ENCODE data around the gene ZBTB21. TPM values are rescaled to one million over a fixed set of nuclear protein-coding genes. Genes with fewer than 3 reads are reported as not detected.

Gene ZBTB21
- total RNA-seq, 1 experiment from 2014 or later = 18.1 TPM

DNA sequence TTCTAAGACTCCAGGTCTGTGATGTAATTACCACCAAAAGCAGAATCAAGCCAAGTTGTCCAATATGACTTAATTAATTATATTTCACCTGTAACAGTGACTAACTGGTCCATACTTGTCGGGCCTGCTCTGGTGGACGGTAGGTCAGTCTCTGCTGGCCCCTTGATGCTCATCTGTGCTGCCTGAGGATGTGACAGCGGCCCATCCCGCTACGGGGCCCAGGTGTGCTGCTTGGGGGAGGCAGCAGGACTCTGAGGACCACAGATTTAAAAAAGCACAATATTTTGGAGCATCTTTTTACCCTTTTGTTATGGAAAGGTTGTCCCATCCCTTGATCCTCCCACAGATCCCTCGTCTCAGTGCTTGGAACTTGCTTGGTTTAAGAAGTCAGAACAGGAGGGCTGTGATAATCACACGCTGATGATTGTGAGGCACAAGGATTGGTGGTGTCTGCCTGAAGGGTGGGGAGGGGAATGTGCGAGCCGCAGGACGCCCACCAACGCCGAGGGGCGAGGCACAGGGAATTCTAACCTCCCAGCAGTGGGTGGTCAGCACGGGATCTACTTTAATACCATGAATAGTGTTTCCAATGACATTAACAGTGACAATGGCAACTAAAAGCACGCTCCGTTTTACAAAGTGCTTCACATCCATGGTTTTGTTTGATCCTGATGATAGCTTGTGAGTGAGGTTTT is 33.2 kb upstream of the ZBTB21 start:
- no CpG with 5 or more reads among the region's 16 CpGs for WGBS (ENCODE audit: extremely low coverage, insufficient read length, low lambda C conversion rate)
- H3K4me3 Mint-ChIP-seq = no peak overlapping the region

More for the DNA sequence above, 33.2 kb upstream of the ZBTB21 start:
- Histone ChIP-seq H2BK15ac (ENCODE audit: low read depth, low read length) (no peak overlapping the region), H2AK5ac (ENCODE audit: insufficient read length, low read length) (no peak overlapping the region), H3K23ac (ENCODE audit: insufficient read length, low read depth, low read length) (no peak overlapping the region), H4K8ac (replicated peaks; ENCODE audit: insufficient read length, low read depth, low read length) (no peak overlapping the region), H3K14ac (ENCODE audit: insufficient read depth, low read length) (no peak overlapping the region), H3K79me2 (ENCODE audit: insufficient read depth, low read length) (no peaks in the 10 kb centered on the region), H2BK5ac (ENCODE audit: insufficient read length, low read length) (no peak overlapping the region), H3K4ac (ENCODE audit: low read depth, low read length) (no peak overlapping the region), H4K20me1 (ENCODE audit: control insufficient read depth, insufficient read depth, insufficient read length) (no peaks in the 10 kb centered on the region), H3K27me3 (ENCODE audit: insufficient read depth, low read length) (no peaks in the 10 kb centered on the region), H3K79me1 (ENCODE audit: insufficient read depth, low read depth, low read length, poor library complexity, severe bottlenecking) (no peaks in the 10 kb centered on the region), H3K9ac (ENCODE audit: extremely low read depth, insufficient read length, low read length) (no peak overlapping the region), H2BK20ac (ENCODE audit: low read depth, low read length, poor library complexity, severe bottlenecking) (no peak overlapping the region), H4K5ac (ENCODE audit: insufficient read length, low read depth, low read length) (no peak overlapping the region), H3T11ph (ENCODE audit: low read length) (no peak overlapping the region), H3K9me3 (ENCODE audit: control insufficient read depth, low read depth, low read length) (no peaks in the 10 kb centered on the region), H3K56ac (ENCODE audit: insufficient read length, low read depth, low read length) (no peak overlapping the region), H2BK120ac (ENCODE audit: low read depth, low read length, poor library complexity, severe bottlenecking) (no peak overlapping the region), H3K4me2 (ENCODE audit: insufficient read depth, insufficient read length, low read length) (no peak overlapping the region), H3K27ac (ENCODE audit: insufficient read length, low read depth, low read length) (no peak overlapping the region), H3K4me1 (ENCODE audit: insufficient read depth, low read length) (no peaks in the 10 kb centered on the region), H3K18ac (ENCODE audit: insufficient read length, low read depth, low read length) (no peak overlapping the region), H3K23me2 (ENCODE audit: insufficient read length, low read depth, low read length, poor library complexity, severe bottlenecking) (no peaks in the 10 kb centered on the region), H2AFZ (ENCODE audit: low read length) (no peak overlapping the region), H2BK12ac (ENCODE audit: insufficient read length, low read depth, low read length) (no peak overlapping the region), H4K91ac (ENCODE audit: insufficient read length, low read depth, low read length) (no peak overlapping the region)
- Mint-ChIP-seq H3K4me1 (peaks cover 10 to 14% of the 10 kb centered on the region in 2 experiments), H3K27ac (no peak overlapping the region), H3K9me3 (peaks cover 0 to 4% of the 10 kb centered on the region in 2 experiments; a peak in 1 of 5 replicates), H3K36me3 (ENCODE audit: insufficient read depth in 1 of 3, low read depth in 3 of 3) (no peaks in the 10 kb centered on the region; a peak in 1 of 7 replicates), H3K27me3 (ENCODE audit: low read depth) (peaks cover 10% of the 10 kb centered on the region)
- no peak for DNase-seq
- no peak for TF ChIP-seq CTCF (conservative IDR thresholded peaks at IDR 0.05)
